DMS 273 (cell line): ENCODE measurements around the gene SLC8A3.

Experiments
- DNase-seq: peaks from one replicate; lab custom pipeline; 2025; ENCODE audit not compliant: unreplicated experiment; lab: John Stamatoyannopoulos, UW

The SLC8A3 gene

GRCh38 chr14:70002589-70003346, 186.0 kb downstream of the SLC8A3 start:
- no peak for DNase-seq

- DNase-seq: no peak
These were observed 188.2 kb downstream of the SLC8A3 start for GRCh38 chr14:70000601-70001000.

- DNase-seq: no peak
These were observed 189.5 kb downstream of the SLC8A3 start for GRCh38 chr14:69999261-69999674.

GRCh38 chr14:69997849-69998248, 190.9 kb downstream of the SLC8A3 start:
- peak; percentile 43 for DNase-seq

- no peak for DNase-seq
These were observed 192.5 kb downstream of the SLC8A3 start for GRCh38 chr14:69996216-69996615.
